Stimulated activated CD8-positive, alpha-beta memory T cell treated with anti-CD3 and anti-CD28 coated beads, Interleukin-7, amount 100 ng/mL, for 24 hours (primary cell): Measurements from ENCODE around the gene STRA8.

Experiments used
- DNase-seq: peaks from one replicate; pipeline ENCODE4 v3.0.0-alpha.2; 2020; ENCODE audit warnings: low read depth

Gene STRA8, protein sequence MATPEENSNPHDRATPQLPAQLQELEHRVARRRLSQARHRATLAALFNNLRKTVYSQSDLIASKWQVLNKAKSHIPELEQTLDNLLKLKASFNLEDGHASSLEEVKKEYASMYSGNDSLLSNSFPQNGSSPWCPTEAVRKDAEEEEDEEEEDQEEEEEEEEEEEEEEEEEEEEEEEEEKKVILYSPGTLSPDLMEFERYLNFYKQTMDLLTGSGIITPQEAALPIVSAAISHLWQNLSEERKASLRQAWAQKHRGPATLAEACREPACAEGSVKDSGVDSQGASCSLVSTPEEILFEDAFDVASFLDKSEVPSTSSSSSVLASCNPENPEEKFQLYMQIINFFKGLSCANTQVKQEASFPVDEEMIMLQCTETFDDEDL

DNA sequence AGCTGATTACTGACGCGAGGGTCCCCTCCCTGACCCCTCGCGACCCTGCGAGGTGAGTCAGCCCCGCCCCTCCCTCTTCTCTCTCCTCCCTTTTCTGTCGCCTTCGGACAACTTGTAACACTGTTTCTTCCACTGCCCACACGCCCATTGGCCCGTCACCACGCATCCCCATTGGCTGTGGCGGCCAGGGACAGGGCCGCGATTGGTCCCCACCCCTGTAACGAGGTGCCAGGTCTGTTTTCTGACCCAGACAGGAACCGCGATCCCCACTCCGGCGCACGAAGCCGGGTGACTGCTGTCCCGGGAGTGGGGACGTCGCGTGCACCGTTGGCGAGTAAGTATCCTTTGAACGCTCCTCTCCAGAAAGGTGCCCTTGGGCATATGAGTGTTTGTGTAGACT lies at the start of gene STRA8:
STRA8 (plus strand) TSS at position 269 of the 400 bp plus-strand sequence. CDS start 6,687 bp downstream, outside the sequence.
- DNase-seq: no peak

GRCh38 chr7:135184254-135184841 lies 49.3 kb upstream of the STRA8 start:
- DNase-seq: no peak

- DNase-seq: no peak
Measured at GRCh38 chr7:135185471-135186260, 48.0 kb upstream of the STRA8 start.

DNA sequence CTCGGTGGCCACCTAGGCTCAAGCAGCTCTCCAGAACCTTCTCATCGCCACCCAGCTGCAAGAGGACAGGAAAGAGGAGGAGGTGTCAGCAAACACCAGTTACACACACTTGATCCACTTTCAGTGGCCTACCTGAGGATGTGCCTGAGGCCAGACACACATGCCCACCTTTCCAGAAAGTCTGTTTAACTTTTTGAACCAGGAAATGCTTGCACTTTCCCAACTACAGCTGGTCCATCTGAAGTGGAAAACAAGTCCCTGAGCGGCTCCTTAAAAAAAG lies 47.4 kb upstream of the STRA8 start:
- DNase-seq: no peak

DNA sequence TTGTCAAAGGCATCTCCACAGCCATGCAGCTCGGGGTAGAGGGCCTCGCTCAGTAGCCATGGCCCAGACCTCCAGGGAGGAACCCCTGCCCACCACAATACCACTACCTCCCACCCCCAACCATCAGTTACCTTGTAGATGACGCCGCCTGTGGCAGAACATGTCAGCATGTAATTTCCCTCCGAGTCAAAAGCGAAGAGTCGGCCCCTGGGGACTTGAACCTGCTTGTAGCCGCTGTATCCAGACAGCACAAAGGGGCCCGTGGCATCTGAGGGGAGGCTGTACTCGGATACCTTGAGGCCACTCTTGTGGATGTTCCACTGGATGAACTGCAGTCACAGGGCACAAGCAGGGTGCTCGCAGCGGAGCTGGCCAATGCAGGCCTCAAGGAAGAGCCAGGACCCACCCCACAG lies 46.8 kb upstream of the STRA8 start:
- no peak for DNase-seq

DNA sequence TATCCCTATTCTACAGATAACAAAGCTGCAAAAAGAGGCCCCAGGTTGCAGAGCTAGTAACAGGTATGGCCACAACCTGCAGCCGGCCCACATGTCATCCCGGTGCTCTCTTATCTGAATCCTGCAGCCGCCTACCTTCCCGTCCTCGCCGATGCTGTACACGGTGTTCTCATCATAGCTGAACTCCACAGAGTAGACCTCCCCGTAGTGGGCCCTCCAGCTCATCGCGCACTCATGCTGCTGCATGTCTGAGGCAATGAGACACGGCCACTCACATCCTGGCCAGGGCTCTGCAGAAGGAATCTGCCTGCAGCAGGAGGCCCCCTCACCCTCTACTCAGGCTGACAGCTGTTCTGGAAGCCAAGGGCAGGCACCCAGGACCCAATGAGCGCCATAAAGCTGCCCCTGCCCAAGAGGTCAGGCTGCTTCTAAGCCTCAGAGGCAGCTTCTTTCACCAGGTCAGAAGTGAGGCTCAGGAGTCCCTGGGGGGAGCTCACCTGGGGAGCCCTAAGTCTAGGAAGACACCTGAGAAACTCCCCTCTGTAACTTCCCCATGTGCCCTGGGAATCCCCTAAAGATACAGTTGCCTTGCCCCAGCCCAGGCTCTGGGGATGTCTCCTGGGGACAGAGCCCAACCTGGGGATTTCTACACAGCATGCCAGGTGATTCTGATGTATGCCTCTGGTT lies 45.2 kb upstream of the STRA8 start:
- DNase-seq: no peak

GRCh38 chr7:135189221-135189662 lies 44.4 kb upstream of the STRA8 start:
- DNase-seq: no peak

GRCh38 chr7:135189961-135190360 lies 43.7 kb upstream of the STRA8 start:
- DNase-seq: no peak

- no peak for DNase-seq
Measured at GRCh38 chr7:135190703-135191102, 42.9 kb upstream of the STRA8 start.

DNA sequence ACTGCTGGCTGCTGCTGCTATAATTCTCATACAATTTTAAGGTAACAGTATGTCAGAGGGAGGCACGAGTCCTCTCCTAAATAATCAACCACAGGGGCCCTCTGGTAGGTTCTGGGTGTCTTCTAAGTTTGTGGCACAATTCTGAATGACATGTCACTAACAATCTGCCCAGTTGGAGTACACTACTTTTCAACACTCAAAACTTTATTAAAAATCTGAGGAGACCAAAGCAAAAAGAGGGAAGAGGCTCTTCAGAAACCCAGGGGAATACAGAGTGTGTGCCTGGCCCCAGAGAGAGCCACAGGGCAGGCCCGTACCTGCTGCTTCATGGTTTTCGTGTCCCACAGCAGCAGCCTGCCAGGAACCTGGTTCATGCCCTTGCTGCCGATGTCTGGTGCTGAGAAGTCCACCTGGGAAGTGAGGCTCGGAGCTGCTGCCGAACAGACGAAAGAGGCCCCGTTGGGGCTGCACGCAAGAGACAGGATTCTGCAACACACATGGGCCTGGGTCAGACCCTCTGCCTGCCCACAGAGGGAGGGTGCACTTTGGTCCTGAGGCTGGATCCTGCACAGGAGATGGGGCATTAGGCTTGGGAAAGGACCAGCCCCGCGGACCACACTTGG lies 40.6 kb upstream of the STRA8 start:
- DNase-seq: no peak

- DNase-seq: no peak
Measured at GRCh38 chr7:135193615-135194081, 40.0 kb upstream of the STRA8 start.

DNA sequence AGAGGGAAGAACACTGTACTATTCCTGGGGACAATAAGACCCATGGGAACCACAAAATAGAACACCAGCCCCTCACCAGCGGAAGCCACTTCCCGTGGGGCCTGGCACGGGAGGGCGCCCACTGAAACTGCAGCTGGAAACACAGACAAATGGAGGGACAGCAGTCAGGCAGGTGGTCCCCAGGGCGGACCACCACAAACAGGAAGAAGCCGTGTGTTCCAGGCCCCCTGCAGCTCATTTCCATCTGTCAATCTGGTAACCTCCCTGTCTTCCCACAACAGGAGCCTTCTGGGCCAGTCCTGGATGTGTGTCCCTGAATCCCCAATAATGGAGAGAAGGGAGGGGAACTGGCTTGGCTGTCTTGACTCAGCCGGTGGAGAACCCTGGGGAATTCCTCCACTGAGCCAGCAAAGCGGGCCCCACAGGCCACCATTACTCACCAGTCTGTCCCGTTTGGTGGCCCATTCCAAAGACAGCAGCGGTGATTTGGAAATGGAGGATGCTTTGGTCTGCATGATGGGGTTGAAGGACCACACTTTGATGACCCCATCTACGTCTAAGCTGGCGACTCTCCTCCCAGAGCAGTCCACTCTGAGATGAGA lies 39.0 kb upstream of the STRA8 start:
- DNase-seq: no peak

GRCh38 chr7:135195156-135195555 lies 38.5 kb upstream of the STRA8 start:
- no peak for DNase-seq

DNA sequence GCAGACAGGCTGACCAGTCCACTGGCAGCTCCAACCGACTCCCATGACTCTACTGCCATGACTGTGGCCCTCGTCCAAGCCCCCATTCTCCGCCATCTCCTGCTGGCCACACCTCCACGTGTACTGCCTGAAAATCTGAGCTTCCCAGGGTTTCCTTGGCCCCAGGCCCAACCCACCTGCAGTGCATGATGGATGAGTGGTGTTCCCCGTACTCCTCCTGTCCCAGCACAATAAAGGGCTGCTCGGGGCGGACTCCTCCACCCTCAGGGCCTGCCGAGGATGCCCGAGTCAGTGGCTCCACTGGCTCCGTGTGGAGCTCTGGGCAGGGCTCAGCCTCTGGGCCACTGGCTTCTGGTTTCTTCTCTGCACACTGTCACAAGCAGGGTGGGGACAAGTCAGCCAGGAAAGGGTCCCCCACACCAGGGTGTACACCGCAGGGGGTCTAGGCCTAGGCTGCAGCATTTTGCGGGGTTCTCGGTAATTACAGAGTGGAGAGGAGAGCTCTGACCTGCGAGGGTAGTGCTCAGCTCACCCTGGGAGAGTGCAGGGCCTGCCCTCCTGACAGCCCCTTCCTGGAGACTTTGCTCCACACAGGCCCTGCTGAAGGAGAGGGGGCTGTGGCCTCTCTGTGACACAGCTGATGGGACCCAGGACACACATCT lies 37.5 kb upstream of the STRA8 start:
- DNase-seq: no peak

DNA sequence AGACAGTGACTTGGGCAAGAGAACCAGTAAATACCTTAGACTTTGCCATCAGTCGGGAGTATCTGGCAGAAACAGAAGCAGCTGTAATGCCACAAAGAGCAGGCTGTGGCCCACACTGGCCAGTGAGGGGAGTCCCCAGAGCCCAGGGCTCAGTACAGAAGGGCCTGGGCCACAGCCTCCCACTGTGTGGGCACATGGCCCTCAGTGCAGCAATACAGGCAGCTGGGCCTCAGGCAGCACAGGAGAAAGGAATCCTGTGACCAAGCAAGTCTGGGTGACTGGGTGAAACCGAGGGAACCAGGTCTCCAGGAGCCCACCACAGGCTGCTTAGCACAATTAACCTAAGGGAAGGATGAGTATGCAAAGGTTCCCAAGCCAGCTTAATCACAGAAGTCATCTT lies 36.3 kb upstream of the STRA8 start:
- no peak for DNase-seq

- DNase-seq: no peak
Measured at GRCh38 chr7:135197906-135198655, 35.6 kb upstream of the STRA8 start.

DNA sequence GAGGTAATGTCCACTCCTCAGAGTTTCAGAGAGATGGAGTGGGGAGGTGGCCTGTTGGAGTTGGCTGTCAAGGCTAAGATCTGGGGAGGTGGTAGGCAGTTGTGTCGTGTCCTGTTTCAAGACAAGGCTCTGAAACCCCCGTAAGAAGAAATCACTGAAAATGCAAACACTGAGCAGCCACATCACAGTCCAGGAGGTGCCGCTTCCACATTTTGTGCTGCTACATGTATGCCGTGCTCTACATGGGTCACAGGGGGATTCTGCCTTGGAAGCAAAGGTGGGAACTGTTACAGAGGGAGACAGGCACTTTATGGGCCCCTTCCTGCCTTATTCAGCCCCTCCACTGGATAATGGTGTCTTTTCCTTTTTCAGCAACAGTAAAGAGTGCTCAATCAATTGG lies 34.2 kb upstream of the STRA8 start:
- DNase-seq: no peak

DNA sequence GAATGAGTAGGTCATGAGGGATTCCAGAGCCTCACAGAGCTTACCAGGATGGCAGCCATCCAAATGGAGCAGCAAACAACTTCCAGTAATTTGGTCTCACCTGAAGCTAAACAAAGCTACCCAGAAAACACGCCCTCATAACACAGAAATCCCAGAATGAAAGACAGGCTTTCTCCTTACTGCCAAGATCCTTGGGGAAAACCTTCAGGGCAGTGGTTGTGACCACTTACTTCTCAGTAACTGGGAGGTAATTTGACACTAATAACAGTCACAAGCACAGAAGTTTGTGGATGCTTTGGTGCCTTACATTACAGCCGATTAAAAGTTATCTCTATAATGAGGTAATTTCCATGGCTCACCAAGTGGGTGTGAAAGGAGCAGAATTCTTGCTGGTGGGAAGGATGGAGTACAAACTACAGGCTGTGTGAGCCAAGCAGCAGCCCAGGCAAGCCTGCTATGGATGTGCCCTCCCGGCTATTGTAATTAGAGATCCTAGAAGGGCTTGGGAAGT lies 32.8 kb upstream of the STRA8 start:
- no peak for DNase-seq

DNA sequence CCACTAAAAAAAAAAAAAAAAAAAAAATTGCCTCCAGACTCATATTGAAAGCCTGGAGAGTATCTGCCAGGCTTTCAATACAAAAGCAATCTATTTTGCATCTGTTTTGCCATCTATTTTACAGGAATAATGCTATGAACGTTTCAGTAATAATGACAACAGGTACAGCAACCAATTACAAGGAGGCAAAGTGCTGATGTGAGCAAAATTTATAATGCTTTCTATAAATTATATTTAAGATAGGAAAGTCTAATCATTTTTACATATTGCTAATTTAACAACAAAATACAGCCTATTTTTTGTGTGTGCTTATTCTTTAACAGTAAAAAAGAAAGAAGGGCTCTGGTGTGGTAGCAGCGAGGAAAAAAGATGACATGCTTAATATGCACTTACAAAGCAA lies 32.3 kb upstream of the STRA8 start:
- DNase-seq: no peak

- no peak for DNase-seq
Measured at GRCh38 chr7:135204341-135204749, 29.3 kb upstream of the STRA8 start.
